Central memory CD8-positive, alpha-beta T cell (primary cell): ENCODE results near the gene AFF3.

Experiments
- ATAC-seq: fragments of 150-1000 bp; cut with Tn5 transposase; replicated peaks from 2 replicates; pipeline ENCODE4 v1.10.0; 2022; ENCODE audit warnings: mild to moderate bottlenecking, moderate FRiP score, moderate number of reproducible peaks; ENCODE audit not compliant: poor library complexity, severe bottlenecking; ENCODE audit errors: extremely low read depth
- DNase-seq, 2 donors: peaks; one replicate each; pipeline ENCODE4 v3.0.0; 2021; ENCODE audit warnings: low spot score in 2 of 2
- H3K27ac Mint-ChIP-seq: one replicate; pipeline ENCODE4 v1.8.0; 2022; ENCODE audit warnings: low read depth, mild to moderate bottlenecking, moderate library complexity, mixed read lengths
- H3K27me3 Mint-ChIP-seq: one replicate; pipeline ENCODE4 v1.8.0; 2022; ENCODE audit warnings: mixed read lengths
- H3K36me3 Mint-ChIP-seq: one replicate; pipeline ENCODE4 v1.8.0; 2022; ENCODE audit warnings: mild to moderate bottlenecking, moderate library complexity, mixed read lengths; ENCODE audit not compliant: insufficient read depth
- H3K4me1 Mint-ChIP-seq: one replicate; pipeline ENCODE4 v1.8.0; 2022; ENCODE audit warnings: mixed read lengths
- H3K4me3 Mint-ChIP-seq: one replicate; pipeline ENCODE4 v1.8.0; 2022; ENCODE audit warnings: mild to moderate bottlenecking, moderate library complexity, mixed read lengths
- H3K9me3 Mint-ChIP-seq: one replicate; pipeline ENCODE4 v1.8.0; 2022; ENCODE audit warnings: mixed read lengths

The AFF3 gene

DNA sequence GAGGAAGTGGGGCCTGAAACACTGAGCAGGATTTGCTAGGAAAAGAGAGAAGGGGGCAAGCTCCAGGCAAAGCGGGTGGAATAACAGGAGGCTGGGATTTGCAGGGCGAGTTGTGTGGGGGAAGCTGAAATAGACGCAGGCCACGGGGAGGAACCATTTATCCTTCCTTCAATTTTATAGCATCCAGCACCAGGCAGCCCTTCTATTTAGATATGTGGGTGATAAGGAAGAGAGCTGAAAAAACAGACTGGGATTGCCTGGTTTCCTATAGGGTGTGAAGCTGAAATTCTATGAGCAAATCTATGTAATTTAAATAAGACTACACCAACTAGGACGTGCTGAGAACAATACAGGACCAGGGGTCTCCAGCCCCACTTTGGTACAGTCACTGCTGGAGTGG, 520.6 kb downstream of the AFF3 start:
- Mint-ChIP-seq H3K27me3 (peaks cover 21% of the 10 kb centered on the region), H3K27ac (no peak overlapping the region), H3K36me3 (peaks cover 2% of the 10 kb centered on the region), H3K4me1 (no peaks in the 10 kb centered on the region), H3K4me3 (no peak overlapping the region), H3K9me3 (no peaks in the 10 kb centered on the region)
- DNase-seq: no peak
- ATAC-seq: no peak

- Mint-ChIP-seq H3K27me3 (peaks cover 21% of the 10 kb centered on the region), H3K36me3 (peaks cover 2% of the 10 kb centered on the region), H3K4me3 (no peak overlapping the region), H3K9me3 (no peaks in the 10 kb centered on the region), H3K27ac (no peak overlapping the region), H3K4me1 (no peaks in the 10 kb centered on the region)
- ATAC-seq (no peak), DNase-seq (no peak)
Observed at GRCh38 chr2:99621106-99621505, 521.3 kb downstream of the AFF3 start.

- Mint-ChIP-seq H3K36me3 (peaks cover 4% of the 10 kb centered on the region), H3K27me3 (peaks cover 21% of the 10 kb centered on the region), H3K9me3 (no peaks in the 10 kb centered on the region), H3K4me1 (no peaks in the 10 kb centered on the region), H3K27ac (peak overlapping the region; percentile 12), H3K4me3 (no peak overlapping the region)
- ATAC-seq: no peak
- no peak for DNase-seq
Observed at GRCh38 chr2:99619151-99619550, 523.2 kb downstream of the AFF3 start.

DNA sequence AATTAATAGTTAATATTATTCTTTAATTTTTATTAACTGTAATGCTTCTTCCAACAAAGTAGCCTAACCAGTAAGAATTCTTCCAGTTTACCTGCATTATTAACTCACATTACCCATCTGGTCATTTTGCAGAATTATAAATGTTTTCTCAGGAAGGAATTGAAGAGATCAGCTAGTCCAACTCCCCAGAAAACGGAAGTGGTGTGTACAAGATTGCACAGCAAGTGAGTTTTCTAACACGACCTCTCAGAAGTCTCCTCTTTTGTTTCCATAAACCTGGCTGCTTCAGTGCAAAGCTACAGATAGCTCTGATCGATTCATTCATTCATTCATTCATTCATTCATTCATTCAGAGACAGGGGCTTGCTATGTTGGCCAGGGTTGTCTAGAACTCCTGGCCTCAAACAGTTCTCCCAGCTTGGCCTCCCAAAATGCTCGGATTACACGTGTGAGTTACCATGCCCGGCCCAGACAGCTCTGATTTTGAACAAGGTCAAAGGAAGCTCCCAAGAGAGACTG, 523.8 kb downstream of the AFF3 start:
- no peak for ATAC-seq
- Mint-ChIP-seq H3K4me1 (no peaks in the 10 kb centered on the region), H3K36me3 (peaks cover 4% of the 10 kb centered on the region), H3K9me3 (no peaks in the 10 kb centered on the region), H3K27ac (peak overlapping the region; percentile 12), H3K27me3 (peaks cover 21% of the 10 kb centered on the region), H3K4me3 (no peak overlapping the region)
- no peak for DNase-seq

DNA sequence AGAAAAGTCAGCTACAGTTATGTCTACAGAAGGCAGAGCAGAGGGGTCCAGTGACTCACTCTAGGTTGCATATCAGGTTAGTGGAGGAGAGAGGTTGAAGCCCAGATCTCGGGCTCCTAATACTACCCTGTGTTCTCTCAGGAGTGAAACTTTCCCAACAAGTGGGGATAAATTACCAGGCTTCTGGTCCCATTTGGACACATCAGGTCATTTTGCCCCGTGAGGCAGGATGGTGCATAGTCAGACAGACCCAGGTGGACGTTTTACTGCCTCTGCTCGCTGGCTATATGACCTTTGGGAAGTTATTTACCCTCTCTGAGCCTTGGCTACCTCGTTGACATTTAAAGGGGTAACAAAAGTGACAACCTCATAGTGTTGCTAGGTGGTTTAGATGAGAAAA, 524.6 kb downstream of the AFF3 start:
- Mint-ChIP-seq H3K27me3 (peaks cover 21% of the 10 kb centered on the region), H3K4me3 (no peak overlapping the region), H3K36me3 (peaks cover 4% of the 10 kb centered on the region), H3K27ac (no peak overlapping the region), H3K4me1 (no peaks in the 10 kb centered on the region), H3K9me3 (no peaks in the 10 kb centered on the region)
- ATAC-seq (no peak), DNase-seq (no peak)

DNA sequence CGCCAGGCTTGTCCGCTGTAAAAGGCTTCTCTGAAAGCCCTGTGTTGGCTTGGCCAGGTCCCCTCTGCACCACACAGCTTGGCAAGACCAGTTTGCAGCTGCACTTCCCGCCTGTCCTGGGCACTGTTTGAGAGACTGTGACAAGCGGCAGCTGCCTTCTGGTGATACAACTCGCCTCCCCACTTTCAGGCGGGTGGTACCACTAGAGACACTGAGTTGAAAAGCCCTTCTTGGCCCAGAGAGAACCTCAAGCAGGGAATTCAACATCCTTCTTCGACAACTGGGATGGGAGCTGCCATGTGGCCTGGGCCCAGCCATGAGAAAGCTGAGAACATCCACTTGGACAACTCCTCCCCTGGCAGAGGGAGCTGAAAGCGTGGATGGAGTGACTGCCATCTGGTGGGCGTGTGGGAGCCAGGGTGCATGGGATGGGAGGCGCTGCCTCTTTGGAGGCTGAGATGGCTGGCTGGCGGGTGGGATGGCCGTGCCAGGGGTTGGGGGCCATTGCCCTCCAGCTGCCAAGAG, 527.1 kb downstream of the AFF3 start:
- DNase-seq: no peak
- ATAC-seq: no peak
- Mint-ChIP-seq H3K4me3 (no peak overlapping the region), H3K9me3 (no peaks in the 10 kb centered on the region), H3K36me3 (peaks cover 2% of the 10 kb centered on the region), H3K27ac (no peak overlapping the region), H3K27me3 (peaks cover 9% of the 10 kb centered on the region), H3K4me1 (no peaks in the 10 kb centered on the region)

DNA sequence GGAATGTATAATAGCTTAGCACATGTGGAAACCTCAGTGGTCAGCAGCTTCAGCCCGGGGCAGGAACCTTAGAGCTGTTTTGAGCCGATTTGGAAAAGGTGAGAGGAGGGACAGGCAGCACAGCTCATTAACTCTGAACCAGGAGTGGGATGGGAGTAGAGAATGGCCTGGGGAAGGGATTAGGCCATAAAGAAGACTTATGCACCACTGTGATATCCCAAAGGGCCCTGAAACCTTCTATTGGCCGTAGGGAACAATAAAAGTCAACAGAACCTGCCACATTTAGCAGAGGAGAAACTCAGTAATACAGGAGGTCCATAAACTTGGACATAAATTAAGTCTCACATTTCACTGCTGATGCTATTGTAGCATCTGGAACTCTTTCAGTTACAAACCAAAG, 528.4 kb downstream of the AFF3 start:
- Mint-ChIP-seq H3K27ac (no peak overlapping the region), H3K27me3 (peaks cover 6% of the 10 kb centered on the region), H3K36me3 (peaks cover 2% of the 10 kb centered on the region), H3K4me1 (no peaks in the 10 kb centered on the region), H3K9me3 (no peaks in the 10 kb centered on the region), H3K4me3 (no peak overlapping the region)
- DNase-seq (no peak), ATAC-seq (no peak)

DNA sequence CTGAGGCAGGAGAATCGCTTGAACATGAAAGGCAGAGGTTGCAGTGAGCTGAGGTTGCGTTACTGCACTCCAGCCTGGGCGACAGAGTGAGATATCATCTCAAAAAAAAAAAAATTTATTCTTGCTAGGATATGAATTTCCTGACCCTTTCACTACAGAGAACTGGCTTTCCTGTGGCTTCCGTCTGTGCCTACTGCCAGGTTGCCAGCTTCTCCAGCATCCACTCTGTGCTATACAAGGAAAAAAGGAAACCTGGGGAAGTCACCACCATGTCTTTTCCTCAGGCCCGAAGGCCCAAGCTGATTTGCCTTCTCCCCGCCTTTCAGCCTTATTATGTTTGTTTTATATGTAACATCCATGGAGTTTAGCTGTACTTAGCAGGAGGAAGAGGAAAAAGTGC, 530.6 kb downstream of the AFF3 start:
- H3K36me3 Mint-ChIP-seq: peaks cover 2% of the 10 kb centered on the region
- DNase-seq (no peak), ATAC-seq (no peak)
- no peak overlapping the region for H3K4me3 Mint-ChIP-seq
- H3K27me3 Mint-ChIP-seq: no peaks in the 10 kb centered on the region
- H3K27ac Mint-ChIP-seq: no peak overlapping the region
- H3K4me1 Mint-ChIP-seq: no peaks in the 10 kb centered on the region
- no peaks in the 10 kb centered on the region for H3K9me3 Mint-ChIP-seq

DNA sequence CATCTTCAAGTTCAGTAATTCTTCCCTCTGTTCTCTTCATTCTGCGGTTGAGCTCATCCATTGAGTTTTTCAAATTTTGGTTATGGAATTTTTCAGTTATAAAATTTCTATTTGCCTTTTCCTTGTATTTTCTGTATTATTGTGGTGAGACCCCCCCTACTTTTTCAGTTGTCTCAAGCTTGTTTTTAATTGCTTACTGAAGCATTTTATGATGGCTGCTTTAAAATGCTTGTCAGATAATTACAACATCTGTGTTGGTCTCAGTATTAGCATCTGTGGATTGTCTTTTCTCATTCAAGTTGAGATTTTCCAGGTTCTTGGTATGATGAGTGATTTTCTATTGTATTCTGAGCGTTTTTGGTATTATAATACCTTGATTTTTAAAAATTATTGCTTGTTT, 531.4 kb downstream of the AFF3 start:
- Mint-ChIP-seq H3K36me3 (peaks cover 2% of the 10 kb centered on the region), H3K4me1 (no peaks in the 10 kb centered on the region), H3K4me3 (no peak overlapping the region), H3K9me3 (no peaks in the 10 kb centered on the region), H3K27me3 (no peaks in the 10 kb centered on the region), H3K27ac (no peak overlapping the region)
- no peak for ATAC-seq
- DNase-seq: no peak

DNA sequence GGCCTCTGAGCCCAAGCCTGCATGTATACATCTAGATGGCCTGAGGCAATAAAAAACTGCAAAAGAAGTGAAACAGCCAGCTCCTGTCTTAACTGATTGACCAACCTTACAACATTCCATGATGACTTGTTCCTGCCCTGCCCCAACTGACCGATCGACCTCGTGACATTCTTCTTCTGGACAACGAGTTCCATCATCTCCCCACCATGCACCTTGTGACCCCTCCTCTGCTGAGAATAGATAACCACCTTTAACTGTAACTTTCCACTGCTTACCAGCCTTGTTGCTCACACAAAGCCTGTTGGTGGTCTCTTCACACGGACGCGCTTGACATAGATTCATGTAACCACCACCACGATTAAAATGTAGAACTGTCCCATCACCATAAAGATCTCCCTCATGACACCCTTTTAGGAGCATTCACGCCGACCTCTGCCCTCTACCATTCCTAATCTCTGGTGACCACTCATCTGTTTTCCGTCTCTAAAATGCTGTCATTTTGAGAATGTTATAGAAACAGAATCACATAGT, 532.5 kb downstream of the AFF3 start:
- Mint-ChIP-seq H3K4me1 (no peaks in the 10 kb centered on the region), H3K27ac (no peak overlapping the region), H3K4me3 (no peak overlapping the region), H3K27me3 (no peaks in the 10 kb centered on the region), H3K9me3 (no peaks in the 10 kb centered on the region), H3K36me3 (no peaks in the 10 kb centered on the region)
- DNase-seq (no peak), ATAC-seq (no peak)

- no peaks in the 10 kb centered on the region for H3K27me3 Mint-ChIP-seq
- H3K36me3 Mint-ChIP-seq: peaks cover 3% of the 10 kb centered on the region
- H3K27ac Mint-ChIP-seq: no peak overlapping the region
- no peak overlapping the region for H3K4me3 Mint-ChIP-seq
- DNase-seq (no peak), ATAC-seq (no peak)
- H3K9me3 Mint-ChIP-seq: no peaks in the 10 kb centered on the region
- no peaks in the 10 kb centered on the region for H3K4me1 Mint-ChIP-seq
Observed at GRCh38 chr2:99608861-99609260, 533.5 kb downstream of the AFF3 start.

GRCh38 chr2:99607861-99608491, 534.4 kb downstream of the AFF3 start:
- Mint-ChIP-seq H3K36me3 (peaks cover 3% of the 10 kb centered on the region), H3K4me1 (no peaks in the 10 kb centered on the region), H3K9me3 (no peaks in the 10 kb centered on the region), H3K27me3 (no peaks in the 10 kb centered on the region), H3K4me3 (no peak overlapping the region), H3K27ac (no peak overlapping the region)
- ATAC-seq (no peak), DNase-seq (no peak)

DNA sequence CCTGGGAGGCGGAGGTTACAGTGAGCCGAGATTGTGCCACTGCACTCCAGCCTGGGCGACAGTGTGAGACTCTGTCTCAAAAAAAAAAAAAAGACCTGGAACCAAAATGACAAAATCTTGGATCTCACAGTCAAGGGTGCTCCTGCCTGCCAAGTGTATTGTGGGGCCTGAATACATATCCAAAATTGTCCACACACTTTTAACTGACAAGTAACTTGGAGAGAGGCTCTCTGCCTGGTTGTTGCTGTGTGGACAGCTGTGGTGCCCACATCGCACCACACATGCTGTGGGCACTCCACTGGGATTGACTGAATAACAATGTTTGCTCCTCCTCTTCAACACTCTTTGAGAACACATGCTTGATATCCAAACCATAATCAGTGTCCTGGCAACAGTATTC, 534.9 kb downstream of the AFF3 start:
- no peaks in the 10 kb centered on the region for H3K9me3 Mint-ChIP-seq
- peaks cover 3% of the 10 kb centered on the region for H3K36me3 Mint-ChIP-seq
- no peak overlapping the region for H3K27ac Mint-ChIP-seq
- no peak for DNase-seq
- H3K4me3 Mint-ChIP-seq: no peak overlapping the region
- ATAC-seq: no peak
- H3K27me3 Mint-ChIP-seq: no peaks in the 10 kb centered on the region
- no peaks in the 10 kb centered on the region for H3K4me1 Mint-ChIP-seq
